HG02840 (cell line): Measurements from ENCODE around the gene IFT25.
A peak's percentile ranks its signal among the peaks of the same experiment; 100 is the strongest.
"Not testable (repeated sequence)": the region's sequence is repeated elsewhere in the genome, so short reads cannot be mapped to it uniquely, and the experiment has no call there.

ENCODE experiments used
- ATAC-seq: cut with Tn5 transposase; IDR thresholded peaks from one replicate; pipeline ENCODE4 v1.9.1; 2021; ENCODE audit warnings: mild to moderate bottlenecking, moderate library complexity, moderate number of reproducible peaks; ENCODE audit not compliant: unreplicated experiment, low FRiP score

IFT25 gene

DNA sequence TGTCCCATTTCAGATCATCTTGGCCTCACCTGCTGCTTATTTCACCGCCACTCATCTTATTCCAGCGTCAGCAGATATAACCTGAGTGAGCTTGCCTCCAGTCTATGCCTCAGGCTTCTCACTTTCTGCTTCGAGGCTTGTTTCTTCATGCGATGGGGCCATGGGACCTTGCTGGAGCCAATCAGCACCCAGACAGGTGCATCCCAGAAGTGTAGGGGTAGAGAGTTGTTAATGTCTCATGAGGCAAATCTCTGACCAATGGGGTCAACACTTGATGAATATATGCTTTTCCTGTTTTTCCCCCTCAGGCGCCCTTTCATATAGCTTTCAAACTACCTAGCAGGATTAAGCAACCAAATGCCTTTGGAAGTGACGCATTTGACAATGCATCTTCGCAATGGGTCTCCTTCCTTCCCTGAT lies 55.0 kb downstream of the IFT25 start:
- ATAC-seq: no peak

DNA sequence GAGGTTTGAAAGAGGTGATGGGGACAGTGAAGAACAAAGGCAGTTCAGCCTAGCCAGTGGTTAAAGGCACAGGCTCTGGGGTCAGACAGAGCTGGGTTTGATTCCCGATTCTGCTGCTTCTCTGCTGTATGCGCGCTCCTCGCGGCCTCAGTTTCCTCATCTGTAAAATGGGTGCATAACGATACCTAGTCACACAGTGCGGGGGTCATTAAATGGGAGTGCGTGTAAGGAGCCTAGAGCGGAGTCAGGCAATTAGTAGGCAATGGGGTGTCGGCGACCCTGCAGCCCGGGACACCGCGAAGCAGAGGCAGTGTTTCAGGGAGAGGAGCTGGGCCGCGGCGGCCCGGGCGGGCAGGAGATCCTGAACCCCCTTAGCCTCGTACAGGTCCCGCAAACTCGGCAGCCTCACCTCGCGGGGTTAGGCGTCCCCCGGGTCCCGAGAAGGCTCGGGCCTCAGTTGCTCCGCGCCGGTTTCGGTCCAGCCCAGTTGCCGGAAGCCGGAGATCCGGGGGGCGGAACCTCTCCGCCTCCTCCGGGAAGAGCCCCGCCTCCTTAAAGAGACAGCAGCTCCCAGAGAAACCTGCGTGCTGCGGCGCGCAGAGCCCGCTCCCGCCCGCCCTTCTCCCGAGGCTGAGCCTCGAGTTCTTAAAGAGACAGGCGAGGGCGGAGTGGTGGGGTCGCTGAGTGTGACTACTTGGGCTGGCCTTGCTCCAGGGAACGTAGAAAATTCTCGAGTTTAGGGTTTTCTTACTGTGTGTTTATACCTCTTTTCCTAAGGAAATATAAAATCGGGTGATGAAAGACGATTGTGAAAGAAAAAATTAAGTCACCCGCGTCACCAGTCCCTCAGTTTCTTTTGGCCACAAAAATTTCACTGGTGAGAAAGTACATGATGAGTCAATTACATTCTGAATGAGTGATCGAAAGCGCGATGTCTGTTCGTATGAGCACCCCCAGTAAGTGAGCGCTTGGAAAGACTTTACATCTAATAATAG lies 55.9 kb downstream of the IFT25 start, which contains the start of gene YIPF1:
TSS of gene YIPF1 (minus strand) at position 494 of the 995 bp plus-strand sequence. CDS start 860 bp downstream, outside the sequence.
- ATAC-seq: peak; percentile 89

DNA sequence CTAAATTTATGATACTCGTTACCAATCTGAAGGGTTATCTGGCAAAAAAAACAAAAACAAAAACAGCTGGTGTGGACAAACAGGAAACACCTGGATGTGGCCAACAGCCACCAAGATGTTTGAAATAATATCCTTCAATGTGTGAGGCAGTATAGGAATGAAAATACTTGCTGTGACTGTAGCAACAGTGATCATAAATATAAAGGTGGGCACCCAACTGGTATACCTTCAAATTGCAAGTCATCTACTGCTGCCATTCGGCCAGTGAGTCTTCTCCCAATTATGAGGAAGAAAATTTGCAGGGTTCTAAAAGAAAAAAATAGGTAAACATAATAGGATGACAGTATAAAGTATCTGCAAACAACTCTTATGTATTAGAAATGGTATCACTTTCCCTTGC lies 56.8 kb downstream of the IFT25 start:
- no peak for ATAC-seq

DNA sequence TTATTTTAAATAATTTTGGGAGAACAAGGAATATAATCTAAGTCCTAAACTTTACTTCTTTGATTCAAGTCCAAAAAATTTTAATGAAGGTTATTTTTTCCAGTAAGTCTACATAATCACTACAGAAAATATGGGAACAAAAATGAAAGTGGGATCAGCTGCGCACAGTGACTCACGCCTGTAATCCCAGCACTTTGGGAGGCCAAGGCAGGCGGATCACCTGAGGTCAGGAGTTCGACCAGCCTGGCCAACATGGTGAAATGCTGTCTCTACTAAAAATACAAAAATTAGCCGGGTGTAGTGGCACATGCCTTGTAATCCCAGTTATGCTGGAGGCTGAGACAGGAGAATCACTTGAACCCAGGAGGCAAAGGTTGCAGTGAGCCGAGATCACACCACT lies 61.9 kb downstream of the IFT25 start:
- not testable (repeated sequence) for ATAC-seq

DNA sequence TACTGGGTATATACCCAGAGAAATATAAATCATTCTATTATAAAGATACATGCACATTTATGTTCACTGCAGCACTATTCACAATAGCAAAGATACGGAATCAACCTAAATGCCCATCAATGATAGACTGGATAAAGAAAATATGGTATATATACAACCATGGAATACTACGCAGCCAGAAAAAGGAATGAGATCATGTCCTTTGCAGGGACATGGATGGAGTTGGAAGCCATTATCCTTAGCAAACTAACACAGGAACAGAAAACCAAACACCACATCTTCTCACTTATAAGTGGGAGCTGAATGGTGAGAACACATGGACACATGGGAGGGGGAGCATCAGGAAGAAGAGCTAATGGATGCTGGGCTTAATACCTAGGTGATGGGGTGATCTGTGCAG lies 63.6 kb downstream of the IFT25 start:
- ATAC-seq: not testable (repeated sequence)

DNA sequence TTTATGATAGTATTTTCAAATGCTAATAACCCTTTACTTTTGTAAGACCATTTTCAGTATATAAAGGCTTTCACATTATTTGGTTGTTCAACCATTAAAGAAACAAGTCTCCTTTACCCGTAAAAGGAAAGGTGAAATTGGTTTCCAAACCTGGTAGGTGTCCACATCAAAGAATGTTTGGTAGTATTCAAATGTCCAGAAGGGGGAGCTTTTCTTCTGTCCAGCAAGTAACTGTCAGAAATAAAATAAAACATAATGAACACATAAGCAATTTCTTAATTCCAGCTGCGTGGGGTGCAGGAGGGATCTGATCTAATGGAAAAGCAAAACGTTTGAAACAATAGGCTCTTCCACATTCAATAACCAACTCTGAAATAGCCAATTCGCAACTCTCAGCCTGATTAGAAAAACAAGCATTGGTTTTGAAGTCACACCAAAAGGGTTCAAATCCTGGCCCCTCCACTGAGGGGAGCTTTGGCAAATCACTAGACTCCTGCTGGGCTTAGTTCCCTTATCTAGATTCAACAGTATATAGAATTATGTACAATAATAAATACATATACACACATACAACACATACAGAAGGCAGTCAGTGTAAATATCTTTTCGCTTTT lies 66.9 kb downstream of the IFT25 start:
- ATAC-seq: no peak

DNA sequence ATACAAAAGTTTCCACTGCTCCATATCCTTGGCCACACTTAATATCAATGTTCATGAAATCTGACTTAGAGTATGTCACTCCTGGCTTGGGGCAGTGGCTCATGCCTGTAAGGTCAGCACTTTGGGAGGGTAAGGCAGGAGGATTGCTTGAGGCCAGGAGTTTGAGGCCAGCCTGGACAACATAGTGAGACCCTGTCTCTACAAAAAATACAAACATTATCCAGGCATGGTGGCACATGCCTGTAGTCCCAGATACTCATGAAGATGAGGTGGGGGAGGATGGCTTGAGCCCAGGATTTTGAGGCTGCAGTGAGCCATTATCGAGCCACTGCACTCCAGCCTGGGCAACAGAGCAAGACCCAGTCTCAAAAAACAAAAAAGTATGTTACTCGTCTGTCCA lies 70.3 kb downstream of the IFT25 start:
- not testable (repeated sequence) for ATAC-seq

DNA sequence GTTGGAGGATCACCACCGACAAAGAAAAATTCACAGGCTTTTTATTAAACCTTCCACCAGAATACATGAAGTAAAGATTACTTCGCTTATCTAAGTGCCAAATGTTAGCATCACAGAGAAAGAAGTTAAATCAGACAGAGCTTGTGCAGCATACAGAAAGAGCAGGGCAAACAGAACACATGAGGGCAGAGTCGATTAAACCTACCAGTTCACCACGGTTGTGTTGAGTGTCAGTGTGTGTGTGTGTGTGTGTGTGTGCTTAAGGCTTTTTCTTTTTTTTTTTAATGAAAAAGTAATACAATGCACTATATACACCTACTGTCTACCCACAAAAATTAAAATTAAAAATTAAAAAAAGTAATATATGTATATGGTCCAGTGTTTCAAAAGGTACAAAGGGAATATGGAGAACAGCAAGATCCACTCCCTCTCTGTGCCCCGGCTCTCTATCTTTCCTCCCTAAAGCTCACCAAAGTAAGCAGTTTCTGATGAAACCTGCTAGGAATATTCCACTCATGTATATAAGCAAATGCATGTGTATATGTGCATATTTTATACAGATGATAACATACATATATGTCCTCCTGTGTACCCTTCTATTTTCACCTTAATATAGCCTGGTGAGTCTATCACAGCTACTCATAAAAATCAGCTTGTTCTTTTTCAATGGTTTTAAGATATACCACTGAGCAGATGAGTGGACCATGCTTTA lies 73.6 kb downstream of the IFT25 start:
- ATAC-seq: no peak
